ENCODE measurements around the gene SH3RF1.

Gene SH3RF1

DNA sequence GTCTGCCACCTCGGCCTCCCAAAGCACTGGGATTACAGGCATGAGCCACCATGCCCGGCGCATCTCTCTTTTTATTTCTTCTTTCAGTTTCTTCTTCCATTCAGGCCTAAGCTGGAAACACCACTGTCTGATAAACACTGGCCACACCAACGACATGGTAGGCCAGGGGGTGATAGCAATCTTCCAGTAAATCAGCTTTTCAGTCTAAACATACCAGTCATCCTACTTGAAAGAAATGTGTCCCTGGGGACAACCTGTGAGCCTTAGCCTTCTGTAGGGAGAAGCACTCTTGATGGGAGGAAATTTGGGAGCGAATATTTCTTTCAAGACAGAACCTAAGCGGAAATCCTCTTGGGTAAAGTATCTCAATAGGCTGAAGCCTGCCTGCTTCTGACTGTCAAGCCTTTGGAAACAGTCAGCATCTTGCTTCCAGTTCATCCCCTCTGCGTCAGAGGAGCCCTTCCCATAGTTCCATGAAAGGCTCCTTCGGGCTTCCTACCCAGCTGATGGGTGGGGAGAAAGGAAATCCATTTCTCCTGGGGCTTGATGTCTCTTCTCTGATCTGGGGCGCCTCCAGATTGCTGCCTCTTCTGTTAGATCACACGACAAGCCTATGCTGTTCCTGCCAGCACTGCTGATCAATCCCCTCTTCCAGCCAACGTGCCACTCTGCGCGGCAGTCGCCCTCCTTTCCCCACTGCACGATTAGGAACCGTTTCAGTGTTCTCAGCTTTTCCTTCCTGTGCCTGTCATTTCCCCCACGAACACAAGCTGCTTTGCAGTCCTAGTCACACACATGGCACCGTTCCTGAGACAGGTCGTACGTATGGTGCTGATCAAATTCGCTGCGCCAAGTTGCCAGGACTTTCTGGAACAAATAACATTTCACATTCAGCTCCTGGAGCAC, 211.2 kb downstream of the SH3RF1 start:
- no peak for DNase-seq

DNA sequence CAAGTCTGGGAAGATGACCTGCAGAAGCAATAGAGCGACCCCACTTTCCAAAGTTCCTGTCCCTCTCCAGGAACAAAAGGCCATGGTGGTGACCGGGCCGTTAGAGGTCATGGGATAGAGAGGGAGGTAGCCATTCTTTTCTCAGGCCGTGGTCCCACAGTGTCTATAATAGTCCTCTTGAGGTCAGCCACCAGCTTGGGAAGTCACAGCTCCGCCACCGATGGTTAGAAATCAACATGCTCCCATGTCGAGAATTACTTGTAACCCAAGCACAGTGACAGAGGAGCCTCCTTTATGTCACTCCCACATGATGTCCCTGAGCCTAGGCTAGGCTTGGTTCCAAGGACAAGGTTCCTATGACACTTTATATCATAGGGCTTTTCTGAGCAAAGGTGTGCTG, 212.4 kb downstream of the SH3RF1 start:
- DNase-seq: no peak

DNA sequence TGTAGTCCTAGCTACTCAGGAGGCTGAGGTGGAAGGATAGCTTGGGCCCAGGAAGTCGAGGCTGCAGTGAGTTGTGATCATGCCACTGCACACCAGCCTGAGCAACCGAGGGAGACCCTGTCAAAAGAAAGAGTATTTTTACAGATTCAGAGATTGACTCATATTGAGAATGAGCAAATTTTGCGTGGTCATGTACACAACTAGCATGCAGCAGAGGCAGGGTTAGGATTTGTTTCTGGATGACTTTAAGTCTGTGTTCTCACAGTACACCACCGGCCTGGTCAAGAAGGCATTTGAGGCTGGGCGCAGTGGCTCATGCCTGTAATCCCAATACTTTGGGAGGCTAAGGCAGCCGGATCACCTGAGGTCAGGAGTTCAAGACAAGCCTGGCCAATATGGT, 215.9 kb downstream of the SH3RF1 start:
- DNase-seq: no peak

DNA sequence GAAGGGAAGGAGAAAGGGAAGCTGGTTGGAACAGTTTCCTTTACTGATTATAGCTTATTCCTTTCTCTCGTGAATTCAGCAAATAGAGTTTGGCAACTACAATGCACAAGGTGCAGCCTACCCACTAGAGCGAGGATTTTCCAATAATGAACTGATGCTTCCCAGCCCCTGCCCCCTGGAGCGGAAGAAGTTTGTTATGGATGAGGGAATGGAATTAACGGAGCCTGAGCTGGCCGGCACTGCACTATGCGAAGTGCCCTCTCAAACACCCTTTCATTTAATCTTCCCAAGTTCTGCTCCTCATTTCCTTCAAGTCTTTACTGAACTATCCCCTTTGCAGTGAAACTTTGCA, 218.2 kb downstream of the SH3RF1 start:
- DNase-seq: no peak

DNA sequence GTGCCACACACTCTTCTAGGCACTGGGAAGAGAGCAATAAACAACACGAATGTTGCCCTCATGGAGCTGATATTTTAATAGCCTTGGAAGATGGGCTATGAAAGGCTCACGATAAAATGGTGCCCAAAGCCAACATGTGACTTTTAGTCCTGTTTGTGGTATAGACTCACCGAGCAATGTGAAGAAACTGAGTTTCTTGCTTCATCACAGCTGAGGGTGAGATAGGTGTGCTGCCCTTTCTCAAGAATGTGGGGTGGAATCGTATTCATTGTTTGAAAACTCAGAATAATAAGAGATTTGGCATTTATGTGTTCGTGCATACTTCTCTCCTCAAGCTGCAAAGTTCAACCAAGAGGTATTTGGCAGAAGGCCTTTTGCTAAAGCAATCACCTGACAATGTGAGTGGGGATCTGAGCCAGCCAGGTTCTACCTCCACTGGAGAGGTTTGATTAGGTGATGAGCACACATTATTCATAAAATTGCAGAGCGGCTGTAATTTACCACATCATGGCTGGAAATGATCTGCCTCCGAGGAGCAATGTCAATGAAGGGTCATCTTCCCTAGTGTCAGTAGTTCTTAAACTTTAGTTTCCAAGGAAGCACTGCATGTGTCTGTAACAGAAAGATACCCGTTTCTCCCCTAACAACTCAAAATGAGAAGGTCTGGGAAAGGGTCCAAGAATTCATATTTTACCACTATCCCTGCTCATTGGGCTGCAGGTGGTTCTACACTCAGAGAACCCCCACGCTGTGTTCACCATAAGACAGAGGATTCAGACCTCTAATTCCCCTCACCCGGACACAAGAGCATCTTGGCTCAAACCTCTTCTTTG, 218.8 kb downstream of the SH3RF1 start:
- DNase-seq: no peak

DNA sequence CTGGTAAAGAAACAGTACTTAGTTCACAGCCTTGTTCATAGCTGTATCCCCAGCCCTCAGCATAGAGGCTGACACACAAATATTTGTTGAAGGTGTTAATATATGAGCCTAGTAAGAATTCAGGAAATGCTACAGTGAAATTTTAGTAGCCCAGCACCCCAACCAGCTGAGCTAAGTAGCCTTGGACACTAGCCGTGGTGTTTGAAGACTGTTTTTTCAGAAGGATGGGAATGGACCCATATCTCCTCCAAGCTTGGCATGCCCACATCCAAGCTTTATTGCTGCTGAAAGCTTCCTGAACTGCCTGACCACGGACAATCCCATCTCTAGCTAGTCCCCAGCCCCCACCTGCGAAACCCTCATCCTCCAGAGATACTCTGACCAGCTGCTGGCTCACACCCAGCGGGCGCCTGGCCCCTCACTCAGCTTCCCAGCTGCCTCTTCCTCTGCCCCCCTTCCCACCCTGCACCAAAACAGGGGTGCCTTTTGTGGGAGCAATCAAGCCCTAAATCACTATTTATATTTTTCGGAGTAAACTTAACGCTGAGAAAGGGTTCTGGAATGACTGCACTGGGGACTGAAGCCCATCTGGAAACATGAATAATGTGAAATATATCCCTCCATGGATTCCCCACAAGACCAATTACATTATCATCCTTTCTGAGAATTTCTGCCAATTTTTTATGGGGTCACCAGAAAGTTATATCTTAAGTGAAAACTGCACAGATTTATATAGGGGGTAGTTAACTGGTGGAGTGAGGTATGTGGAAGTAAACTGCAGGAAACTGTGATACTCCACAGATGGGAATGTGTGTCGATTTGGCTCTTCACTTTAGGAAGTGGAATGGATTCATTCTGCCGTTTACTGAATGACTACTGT, 219.6 kb downstream of the SH3RF1 start:
- no peak for DNase-seq

DNA sequence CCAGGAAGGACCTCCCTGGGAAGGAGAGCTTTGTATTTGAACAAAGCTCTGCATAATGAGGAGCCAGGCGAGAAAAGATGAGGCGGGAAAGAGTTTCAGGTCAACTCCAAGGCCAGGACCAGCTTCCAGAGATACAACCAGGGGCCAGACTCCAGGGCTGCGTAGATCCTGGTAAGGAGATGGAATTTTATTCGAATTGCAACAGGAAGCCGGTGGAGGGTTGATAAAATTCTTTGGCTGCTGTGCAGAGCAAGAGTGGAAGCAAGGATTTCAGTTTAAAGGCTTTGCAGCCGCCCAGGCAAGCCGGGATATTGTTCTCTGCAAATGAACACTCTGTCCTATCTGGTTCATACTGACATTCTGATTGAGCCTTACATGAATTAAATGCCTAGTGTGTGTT, 220.5 kb downstream of the SH3RF1 start:
- DNase-seq: no peak

DNA sequence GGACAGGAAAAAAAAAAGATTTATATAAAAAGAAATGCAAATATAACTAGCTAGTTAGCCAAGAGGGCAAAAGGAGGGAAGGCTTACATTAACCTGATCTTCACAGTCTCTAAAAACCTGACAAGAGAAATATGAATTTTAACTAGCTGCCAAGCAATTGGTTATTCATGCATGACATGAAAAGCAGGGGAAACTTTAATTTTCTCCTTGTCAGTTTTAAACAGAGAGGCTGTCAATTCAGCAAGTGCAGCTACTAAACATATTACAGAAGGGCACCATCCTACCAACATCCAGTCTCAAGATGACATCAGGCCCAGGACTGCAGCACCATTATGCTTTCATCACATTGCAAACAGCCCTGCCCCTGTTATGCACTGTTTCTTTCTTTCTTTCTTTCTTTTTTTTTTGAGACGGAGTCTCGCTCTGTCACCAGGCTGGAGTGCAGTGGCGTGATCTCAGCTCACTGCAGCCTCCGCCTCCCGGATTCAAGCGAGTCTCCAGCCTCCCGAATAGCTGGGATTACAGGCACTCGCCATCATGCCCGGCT, 221.8 kb downstream of the SH3RF1 start:
- no peak for DNase-seq

DNA sequence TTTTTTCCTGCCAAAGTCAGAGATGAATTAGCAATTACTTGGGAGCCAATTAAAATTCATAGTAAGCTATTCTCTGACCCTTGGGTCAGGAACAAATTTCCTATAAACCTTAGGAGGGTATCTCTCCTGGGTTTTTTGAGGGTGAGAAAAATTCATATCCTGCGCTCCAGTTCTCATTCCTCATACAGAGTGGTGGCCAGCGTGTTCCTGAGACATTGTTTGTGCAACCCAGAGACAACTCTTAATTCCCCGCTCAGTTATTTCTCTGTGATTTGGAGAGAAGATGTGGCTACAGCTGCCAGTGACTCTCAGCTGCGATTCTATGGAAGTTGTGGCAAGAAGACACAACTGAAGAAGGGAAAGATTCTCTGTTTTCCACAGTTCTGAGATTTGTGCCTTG, 222.8 kb downstream of the SH3RF1 start:
- no peak for DNase-seq

DNA sequence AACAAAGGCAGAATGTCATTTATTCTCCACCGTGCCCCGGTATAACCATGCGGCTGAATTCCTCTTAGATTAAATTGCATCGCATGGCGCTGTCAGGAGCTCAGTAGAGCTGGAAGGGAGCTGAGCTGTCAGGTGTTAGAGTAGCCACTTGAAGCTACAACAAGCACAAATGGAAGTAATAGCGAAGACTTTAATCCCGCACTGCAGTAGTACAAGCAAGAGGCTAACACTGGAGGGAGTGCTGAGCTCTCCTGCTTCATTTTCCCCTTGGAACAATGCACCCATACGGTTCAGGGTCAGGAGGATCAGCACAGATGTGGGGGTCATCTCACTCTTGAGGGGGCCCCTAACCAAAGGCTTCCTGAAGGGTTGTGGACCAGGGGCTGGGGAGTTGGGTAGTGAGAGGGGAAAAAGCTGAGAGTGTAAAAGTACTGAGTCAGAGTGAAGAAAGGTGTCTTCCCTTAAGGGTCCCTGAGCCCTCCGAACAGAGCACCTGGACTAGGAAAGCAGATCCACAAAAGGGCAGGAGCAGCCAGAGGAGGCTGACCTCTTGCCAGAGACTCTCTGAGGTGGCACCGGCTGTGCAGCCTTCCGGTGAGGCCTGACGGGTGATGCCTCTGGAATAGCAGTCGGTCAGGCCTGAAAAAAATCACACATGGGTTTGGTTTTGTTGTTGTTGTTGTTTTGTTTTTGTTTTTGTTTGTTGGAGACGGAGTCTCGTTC, 224.7 kb downstream of the SH3RF1 start:
- DNase-seq: no peak

DNA sequence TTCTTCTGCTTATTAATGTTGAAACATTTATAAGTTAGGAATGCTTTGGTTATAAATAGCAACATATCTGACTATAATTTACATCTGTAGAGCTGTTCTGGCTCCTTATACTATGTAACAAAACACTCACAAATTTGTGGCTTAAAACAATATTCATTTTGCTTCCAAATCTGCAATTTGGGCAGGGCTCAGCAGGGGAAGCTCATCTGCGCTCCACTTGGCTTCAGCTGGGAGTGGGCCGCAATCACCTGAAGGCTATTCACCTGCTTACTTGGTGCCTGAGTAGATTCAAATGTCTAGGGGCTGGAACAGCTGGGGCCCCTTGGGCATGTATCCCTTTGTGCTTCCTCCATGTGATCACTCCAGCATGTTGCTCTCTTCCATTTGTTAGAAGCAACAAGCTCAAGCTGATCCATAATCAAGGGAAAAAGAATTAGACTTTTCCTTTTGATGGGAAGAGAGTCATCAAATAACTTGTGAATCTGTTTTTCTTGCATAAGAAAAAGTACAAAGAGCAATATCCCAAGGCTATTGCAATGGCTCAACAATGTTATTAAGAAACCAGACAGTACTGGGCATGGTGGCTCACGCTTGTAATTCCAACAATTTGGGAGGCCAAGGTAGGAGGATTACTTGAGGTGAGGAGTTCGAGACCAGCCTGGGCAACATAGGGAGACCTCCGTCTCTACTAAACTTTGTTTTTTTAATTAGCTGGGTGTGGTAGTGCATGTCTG, 225.9 kb downstream of the SH3RF1 start:
- DNase-seq: no peak
